HG02840 (cell line): Measurements from ENCODE around the gene ARRDC4.

ENCODE experiments used
- ATAC-seq: cut with Tn5 transposase; IDR thresholded peaks from one replicate; pipeline ENCODE4 v1.9.1; 2021; ENCODE audit warnings: mild to moderate bottlenecking, moderate library complexity, moderate number of reproducible peaks; ENCODE audit not compliant: unreplicated experiment, low FRiP score

Gene ARRDC4

GRCh38 chr15:97995192-97995591, 34.7 kb downstream of the ARRDC4 start:
- no peak for ATAC-seq

- no peak for ATAC-seq
These were observed 35.5 kb downstream of the ARRDC4 start for GRCh38 chr15:97995881-97996603.

GRCh38 chr15:97998307-97999071, 38.0 kb downstream of the ARRDC4 start:
- ATAC-seq = no peak

GRCh38 chr15:98000249-98001203, 40.0 kb downstream of the ARRDC4 start:
- no peak for ATAC-seq

GRCh38 chr15:98001663-98002194, 41.2 kb downstream of the ARRDC4 start:
- ATAC-seq = no peak

- no peak for ATAC-seq
These were observed 41.9 kb downstream of the ARRDC4 start for GRCh38 chr15:98002419-98002818.

GRCh38 chr15:98002866-98003265, 42.4 kb downstream of the ARRDC4 start:
- ATAC-seq = no peak

- ATAC-seq = no peak
These were observed 43.0 kb downstream of the ARRDC4 start for GRCh38 chr15:98003518-98003917.

GRCh38 chr15:98003996-98004395, 43.5 kb downstream of the ARRDC4 start:
- ATAC-seq = no peak

GRCh38 chr15:98005659-98006058, 45.2 kb downstream of the ARRDC4 start:
- no peak for ATAC-seq

GRCh38 chr15:98009169-98009568, 48.7 kb downstream of the ARRDC4 start:
- no peak for ATAC-seq

GRCh38 chr15:98009971-98010370, 49.5 kb downstream of the ARRDC4 start:
- ATAC-seq = no peak

- ATAC-seq = no peak
These were observed 51.9 kb downstream of the ARRDC4 start for GRCh38 chr15:98012354-98012753.

GRCh38 chr15:98013631-98014030, 53.1 kb downstream of the ARRDC4 start:
- ATAC-seq = no peak

- no peak for ATAC-seq
These were observed 56.9 kb downstream of the ARRDC4 start for GRCh38 chr15:98017150-98017964.

GRCh38 chr15:98018761-98019351, 58.4 kb downstream of the ARRDC4 start:
- no peak for ATAC-seq
